ENCODE data around the gene DSCAML1.

DNA sequence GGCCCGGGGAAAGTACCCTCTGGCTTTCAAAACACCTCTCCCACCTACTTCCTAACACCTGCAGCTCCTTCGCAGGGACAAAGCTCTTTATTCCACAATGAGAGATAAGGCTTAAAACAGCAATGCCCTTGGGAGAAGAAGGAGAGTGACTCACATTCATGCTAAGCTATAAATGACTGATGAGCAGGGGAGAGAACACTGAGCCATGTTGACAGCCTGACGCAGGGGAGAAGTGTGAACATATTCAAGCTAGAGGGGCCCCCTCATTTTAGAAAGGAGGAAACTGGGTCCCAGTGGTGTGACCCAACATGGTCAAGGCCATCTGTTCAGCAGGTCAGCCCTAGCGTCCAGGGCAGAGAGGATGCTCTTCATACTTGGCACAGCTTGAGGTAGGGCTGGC lies 171.8 kb downstream of the DSCAML1 start:
- TF ChIP-seq, protein P1, sequence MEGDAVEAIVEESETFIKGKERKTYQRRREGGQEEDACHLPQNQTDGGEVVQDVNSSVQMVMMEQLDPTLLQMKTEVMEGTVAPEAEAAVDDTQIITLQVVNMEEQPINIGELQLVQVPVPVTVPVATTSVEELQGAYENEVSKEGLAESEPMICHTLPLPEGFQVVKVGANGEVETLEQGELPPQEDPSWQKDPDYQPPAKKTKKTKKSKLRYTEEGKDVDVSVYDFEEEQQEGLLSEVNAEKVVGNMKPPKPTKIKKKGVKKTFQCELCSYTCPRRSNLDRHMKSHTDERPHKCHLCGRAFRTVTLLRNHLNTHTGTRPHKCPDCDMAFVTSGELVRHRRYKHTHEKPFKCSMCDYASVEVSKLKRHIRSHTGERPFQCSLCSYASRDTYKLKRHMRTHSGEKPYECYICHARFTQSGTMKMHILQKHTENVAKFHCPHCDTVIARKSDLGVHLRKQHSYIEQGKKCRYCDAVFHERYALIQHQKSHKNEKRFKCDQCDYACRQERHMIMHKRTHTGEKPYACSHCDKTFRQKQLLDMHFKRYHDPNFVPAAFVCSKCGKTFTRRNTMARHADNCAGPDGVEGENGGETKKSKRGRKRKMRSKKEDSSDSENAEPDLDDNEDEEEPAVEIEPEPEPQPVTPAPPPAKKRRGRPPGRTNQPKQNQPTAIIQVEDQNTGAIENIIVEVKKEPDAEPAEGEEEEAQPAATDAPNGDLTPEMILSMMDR (conservative IDR thresholded peaks at IDR 0.05; ENCODE audit: low read depth, low read length): no peak
- no peak for TF ChIP-seq EZH2 (IDR thresholded peaks at IDR 0.05; ENCODE audit: low read length, unreplicated experiment)
- no peak for TF ChIP-seq EZH2phosphoT487 (IDR thresholded peaks at IDR 0.05; ENCODE audit: borderline replicate concordance, low read length)
